ENCODE results near the gene RBMS1.

Gene RBMS1

GRCh38 chr2:160373666-160374065, 119.9 kb downstream of the RBMS1 start:
- TF ChIP-seq, protein P1, sequence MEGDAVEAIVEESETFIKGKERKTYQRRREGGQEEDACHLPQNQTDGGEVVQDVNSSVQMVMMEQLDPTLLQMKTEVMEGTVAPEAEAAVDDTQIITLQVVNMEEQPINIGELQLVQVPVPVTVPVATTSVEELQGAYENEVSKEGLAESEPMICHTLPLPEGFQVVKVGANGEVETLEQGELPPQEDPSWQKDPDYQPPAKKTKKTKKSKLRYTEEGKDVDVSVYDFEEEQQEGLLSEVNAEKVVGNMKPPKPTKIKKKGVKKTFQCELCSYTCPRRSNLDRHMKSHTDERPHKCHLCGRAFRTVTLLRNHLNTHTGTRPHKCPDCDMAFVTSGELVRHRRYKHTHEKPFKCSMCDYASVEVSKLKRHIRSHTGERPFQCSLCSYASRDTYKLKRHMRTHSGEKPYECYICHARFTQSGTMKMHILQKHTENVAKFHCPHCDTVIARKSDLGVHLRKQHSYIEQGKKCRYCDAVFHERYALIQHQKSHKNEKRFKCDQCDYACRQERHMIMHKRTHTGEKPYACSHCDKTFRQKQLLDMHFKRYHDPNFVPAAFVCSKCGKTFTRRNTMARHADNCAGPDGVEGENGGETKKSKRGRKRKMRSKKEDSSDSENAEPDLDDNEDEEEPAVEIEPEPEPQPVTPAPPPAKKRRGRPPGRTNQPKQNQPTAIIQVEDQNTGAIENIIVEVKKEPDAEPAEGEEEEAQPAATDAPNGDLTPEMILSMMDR (IDR thresholded peaks at IDR 0.05), result no peak
- intact Hi-C loops (cut with DNase I; ENCODE audit: low total_unique reads), result no loop called here
- peaks cover 0 to 97% (median 73%) of the 10 kb centered on the region in 4 donors for H3K4me1 ChIP-seq
- no peak overlapping the region for H3K4me3 ChIP-seq
- H3K9me3 ChIP-seq, result no peaks in the 10 kb centered on the region
- no peaks in the 10 kb centered on the region for H3K27me3 ChIP-seq
- DNase-seq, result no peak
- H3K27ac ChIP-seq, result peak overlapping the region in 1 of 2 donors; percentile 5
- H3K36me3 ChIP-seq, result no peaks in the 10 kb centered on the region

DNA sequence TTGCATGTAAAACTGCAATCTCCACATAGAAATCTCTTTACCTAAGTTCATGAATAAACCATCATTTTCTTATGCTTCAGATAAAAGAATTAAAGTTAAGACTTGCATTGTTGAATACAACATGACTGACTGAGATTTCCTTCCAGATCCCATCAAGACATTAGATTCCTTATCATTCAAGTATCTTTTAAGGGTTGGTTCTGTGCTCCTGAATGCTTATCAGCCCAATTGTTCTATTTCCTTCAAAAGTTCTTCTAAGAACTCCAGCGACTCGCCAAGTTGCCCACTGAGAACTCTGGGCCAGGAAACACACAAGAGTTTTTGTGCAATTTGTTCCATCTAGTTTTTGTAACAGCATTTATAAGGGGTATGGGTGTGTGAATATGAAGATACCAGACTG, 120.3 kb downstream of the RBMS1 start:
- DNase-seq, result no peak
- Histone ChIP-seq H3K4me3 (no peak overlapping the region), H3K9me3 (no peaks in the 10 kb centered on the region), H3K36me3 (no peaks in the 10 kb centered on the region), H3K4me1 (peaks cover 0 to 97% (median 72%) of the 10 kb centered on the region in 4 donors), H3K27ac (no peak overlapping the region), H3K27me3 (no peaks in the 10 kb centered on the region)
- intact Hi-C loops (cut with DNase I; ENCODE audit: low total_unique reads), result no loop called here
- TF ChIP-seq, protein P1 (IDR thresholded peaks at IDR 0.05), result no peak

DNA sequence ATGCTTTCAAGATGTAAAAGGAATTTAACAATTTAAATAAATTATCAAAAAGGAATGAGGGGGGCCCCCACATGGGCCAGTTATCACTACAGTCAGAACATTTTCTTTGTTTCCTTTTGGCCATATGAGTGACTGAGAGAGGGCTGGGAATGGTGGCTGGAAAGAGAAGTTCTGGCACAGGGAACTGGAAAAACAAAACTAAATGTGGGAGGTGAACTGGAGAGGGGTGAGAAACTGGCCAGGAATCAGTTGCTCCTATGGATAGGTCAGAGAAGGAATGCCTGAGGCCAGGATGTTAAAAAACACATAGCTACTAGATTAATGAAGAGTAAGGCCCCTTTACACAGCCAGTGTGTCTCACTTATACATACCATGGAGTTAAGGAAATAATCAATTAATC, 121.0 kb downstream of the RBMS1 start:
- Histone ChIP-seq H3K4me1 (peaks cover 0 to 97% (median 71%) of the 10 kb centered on the region in 4 donors), H3K27ac (peak overlapping the region; percentile 19 to 24), H3K36me3 (no peaks in the 10 kb centered on the region), H3K27me3 (no peaks in the 10 kb centered on the region), H3K9me3 (no peaks in the 10 kb centered on the region), H3K4me3 (no peak overlapping the region)
- intact Hi-C loops (cut with DNase I; ENCODE audit: low total_unique reads), result no loop called here
- DNase-seq, result no peak
- TF ChIP-seq, protein P1 (IDR thresholded peaks at IDR 0.05), result no peak

DNA sequence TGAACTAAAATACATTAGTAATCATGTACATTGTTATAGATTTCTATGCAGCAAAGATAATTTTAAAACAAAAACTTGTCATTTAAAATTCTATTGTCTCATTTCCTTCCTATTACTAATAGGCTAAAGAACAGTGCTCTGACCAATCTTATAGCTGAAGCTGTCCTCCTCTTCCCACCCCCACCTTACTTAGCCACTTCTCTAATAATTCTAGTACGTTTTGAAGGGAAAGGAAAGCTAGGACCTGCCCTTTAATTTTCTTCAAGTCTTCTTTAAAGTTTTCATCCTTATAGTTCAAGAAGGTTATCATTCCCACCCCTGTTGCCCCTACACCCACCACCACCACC, 121.6 kb downstream of the RBMS1 start:
- no peaks in the 10 kb centered on the region for H3K36me3 ChIP-seq
- no peak overlapping the region for H3K4me3 ChIP-seq
- intact Hi-C loops (cut with DNase I; ENCODE audit: low total_unique reads), result no loop called here
- no peaks in the 10 kb centered on the region for H3K27me3 ChIP-seq
- H3K27ac ChIP-seq, result peak overlapping the region; percentile 19 to 24
- TF ChIP-seq, protein P1 (IDR thresholded peaks at IDR 0.05), result no peak
- H3K9me3 ChIP-seq, result no peaks in the 10 kb centered on the region
- peaks cover 0 to 97% (median 71%) of the 10 kb centered on the region in 4 donors for H3K4me1 ChIP-seq
- DNase-seq, result no peak

DNA sequence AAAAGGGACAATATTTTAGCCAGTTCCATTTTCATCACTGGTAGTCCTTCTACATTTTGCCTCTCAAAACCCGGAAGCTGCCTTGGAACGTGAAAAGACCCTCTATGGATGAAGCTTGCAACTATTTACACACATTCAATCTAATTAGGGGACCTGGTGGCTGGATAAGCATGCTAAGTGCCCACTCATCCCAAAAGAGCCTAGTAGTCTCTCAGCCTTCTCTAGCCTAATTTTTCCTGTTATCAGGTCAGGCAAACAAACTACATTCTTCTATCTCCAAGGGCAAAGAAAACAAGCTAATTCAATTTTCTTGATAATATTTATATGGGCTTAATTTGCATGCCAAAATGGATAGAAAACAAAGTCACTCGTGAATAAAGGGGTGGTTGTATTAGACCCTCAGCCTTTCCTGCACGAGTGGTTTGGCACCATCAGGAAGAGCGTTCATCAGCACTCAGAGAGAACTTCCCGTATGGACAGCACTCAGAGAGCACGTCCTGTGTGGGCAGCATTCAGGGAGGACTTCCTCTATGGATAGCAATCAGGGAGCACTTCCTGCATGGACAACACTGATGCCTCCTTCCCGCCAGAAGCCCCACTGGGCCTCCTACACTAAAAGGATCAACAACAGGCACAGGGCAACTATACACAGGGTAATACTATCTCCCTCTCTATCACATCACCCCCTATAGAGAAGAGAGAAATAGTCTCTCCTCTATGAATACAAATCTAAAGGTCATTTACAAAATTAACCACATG, 122.2 kb downstream of the RBMS1 start:
- peak overlapping the region in 1 of 2 donors; percentile 19 for H3K27ac ChIP-seq
- no peak for DNase-seq
- no peak overlapping the region for H3K4me3 ChIP-seq
- peaks cover 0 to 97% (median 70%) of the 10 kb centered on the region in 4 donors for H3K4me1 ChIP-seq
- TF ChIP-seq, protein P1 (IDR thresholded peaks at IDR 0.05), result no peak
- H3K9me3 ChIP-seq, result no peaks in the 10 kb centered on the region
- H3K27me3 ChIP-seq, result no peaks in the 10 kb centered on the region
- peaks cover 0 to 3% (median 0%) of the 10 kb centered on the region in 3 donors for H3K36me3 ChIP-seq
- intact Hi-C loops (cut with DNase I; ENCODE audit: low total_unique reads), result no loop called here

Data from tibial artery (tissue), 4 donors.